Muscle layer of duodenum (tissue), 2 donors: ENCODE results near the gene ARSA.
A peak's percentile ranks its signal among the peaks of the same experiment; 100 is the strongest.

ENCODE experiments used
- H3K27ac ChIP-seq: one replicate; pipeline ENCODE4 v1.7.0; 2013; ENCODE audit warnings: mild to moderate bottlenecking, low read length
- H3K27me3 ChIP-seq: one replicate; pipeline ENCODE4 v1.7.0; 2013; ENCODE audit warnings: low read depth, mild to moderate bottlenecking, control low read depth, low read length
- H3K36me3 ChIP-seq, 2 donors: one replicate each; pipeline ENCODE4 v1.7.0; 2013; ENCODE audit warnings: low read length in 2 of 2, control low read depth in 1 of 2, mild to moderate bottlenecking in 1 of 2; ENCODE audit not compliant: insufficient read depth in 2 of 2, control insufficient read depth in 1 of 2
- H3K4me1 ChIP-seq, 2 donors: one replicate each; pipeline ENCODE4 v1.7.0; 2013; ENCODE audit warnings: low read length in 2 of 2, mild to moderate bottlenecking in 2 of 2, control low read depth in 1 of 2, moderate library complexity in 1 of 2; ENCODE audit not compliant: insufficient read depth in 2 of 2, control insufficient read depth in 1 of 2
- H3K4me3 ChIP-seq, 2 donors: one replicate each; pipeline ENCODE4 v1.7.0; 2013; ENCODE audit warnings: low read length in 2 of 2, low read depth in 1 of 2, mild to moderate bottlenecking in 1 of 2
- H3K9me3 ChIP-seq, 2 donors: one replicate each; pipeline ENCODE4 v1.7.0; 2013; ENCODE audit warnings: low read length in 2 of 2, control low read depth in 1 of 2, mild to moderate bottlenecking in 1 of 2; ENCODE audit not compliant: control insufficient read depth in 1 of 2
- donor health status: healthy.

Gene ARSA

DNA sequence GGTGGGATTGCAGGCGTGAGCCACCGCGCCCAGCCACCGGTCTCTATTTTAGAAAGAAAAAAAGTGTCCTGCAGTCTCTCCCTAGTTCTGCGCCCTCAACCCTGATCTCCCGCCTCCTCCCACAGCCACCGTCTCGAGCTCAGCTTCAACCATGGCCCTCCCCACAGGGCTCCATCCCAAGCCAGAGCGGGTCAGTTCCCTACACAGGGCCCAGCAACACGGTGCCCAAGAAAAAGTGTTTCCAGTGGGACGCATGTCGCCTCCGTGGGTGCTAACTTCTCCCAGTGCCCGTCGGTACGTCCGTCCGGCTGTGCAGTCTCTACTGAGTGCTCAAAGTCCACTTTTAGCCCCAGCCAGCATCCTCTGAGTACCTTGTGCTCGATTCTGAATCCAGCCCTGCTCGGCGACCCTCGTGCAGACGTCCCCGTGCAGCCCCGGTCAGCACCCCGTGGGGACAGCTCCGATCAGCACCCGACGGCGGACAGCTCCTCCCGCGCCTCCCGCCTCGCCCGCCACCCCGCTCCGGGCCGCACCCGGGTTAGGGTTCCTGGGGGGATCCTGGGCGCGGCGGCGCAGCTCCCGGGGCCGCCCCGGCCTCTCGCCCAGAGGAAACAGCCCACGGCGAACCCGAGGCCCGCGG is 28.0 kb downstream of the ARSA start:
- H3K27me3 ChIP-seq: peaks cover 28% of the 10 kb centered on the region
- H3K27ac ChIP-seq: no peak overlapping the region
- peaks cover 0 to 4% of the 10 kb centered on the region in 2 donors for H3K4me1 ChIP-seq
- H3K36me3 ChIP-seq: peaks cover 0 to 7% of the 10 kb centered on the region in 2 donors
- H3K4me3 ChIP-seq: peak overlapping the region in 1 of 2 donors; percentile 32
- no peaks in the 10 kb centered on the region for H3K9me3 ChIP-seq

DNA sequence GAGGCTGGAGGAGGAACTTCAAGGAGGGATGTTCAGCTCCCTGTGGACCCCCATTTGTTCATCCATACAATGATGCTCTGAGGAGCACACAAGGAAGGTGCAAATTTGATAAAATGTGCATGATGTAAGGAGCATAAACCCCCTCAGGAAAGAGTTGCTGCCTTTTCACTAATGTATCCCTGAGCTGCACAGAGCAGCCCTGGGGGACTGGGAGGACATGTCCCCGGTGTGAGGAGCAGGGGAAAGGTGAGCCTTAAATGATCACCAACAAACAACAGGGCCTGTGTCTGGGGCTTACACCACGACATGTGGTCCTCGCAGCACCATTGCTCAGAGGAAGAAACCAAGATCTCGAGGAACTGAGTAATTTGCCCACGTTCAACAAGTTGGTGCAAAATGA is 30.9 kb downstream of the ARSA start:
- Histone ChIP-seq H3K36me3 (peaks cover 0 to 7% of the 10 kb centered on the region in 2 donors), H3K4me3 (no peak overlapping the region), H3K9me3 (no peaks in the 10 kb centered on the region), H3K27me3 (peaks cover 13% of the 10 kb centered on the region), H3K27ac (no peak overlapping the region), H3K4me1 (peaks cover 0 to 4% of the 10 kb centered on the region in 2 donors)

DNA sequence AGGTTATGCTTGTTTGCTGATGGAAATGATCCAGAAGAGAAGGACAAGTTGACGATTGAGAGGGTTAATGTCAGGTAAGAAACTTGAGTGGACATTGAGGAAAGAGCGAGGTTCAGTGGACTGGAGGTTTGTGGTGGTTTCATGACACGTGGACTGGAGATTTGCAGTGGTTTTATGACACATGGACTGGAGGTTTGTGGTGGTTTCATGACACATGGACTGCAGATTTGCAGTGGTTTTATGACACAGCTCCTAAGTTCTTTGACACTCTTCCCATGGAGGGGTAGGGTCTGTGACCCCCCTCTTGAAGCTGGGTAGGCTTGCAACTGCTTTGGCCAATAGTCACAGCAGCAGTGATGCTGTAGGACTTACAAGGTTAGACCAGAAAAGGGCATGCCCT is 32.8 kb downstream of the ARSA start:
- peaks cover 11% of the 10 kb centered on the region for H3K27me3 ChIP-seq
- H3K4me3 ChIP-seq: no peak overlapping the region
- no peaks in the 10 kb centered on the region for H3K4me1 ChIP-seq
- H3K36me3 ChIP-seq: peaks cover 0 to 7% of the 10 kb centered on the region in 2 donors
- H3K27ac ChIP-seq: no peak overlapping the region
- H3K9me3 ChIP-seq: no peaks in the 10 kb centered on the region

DNA sequence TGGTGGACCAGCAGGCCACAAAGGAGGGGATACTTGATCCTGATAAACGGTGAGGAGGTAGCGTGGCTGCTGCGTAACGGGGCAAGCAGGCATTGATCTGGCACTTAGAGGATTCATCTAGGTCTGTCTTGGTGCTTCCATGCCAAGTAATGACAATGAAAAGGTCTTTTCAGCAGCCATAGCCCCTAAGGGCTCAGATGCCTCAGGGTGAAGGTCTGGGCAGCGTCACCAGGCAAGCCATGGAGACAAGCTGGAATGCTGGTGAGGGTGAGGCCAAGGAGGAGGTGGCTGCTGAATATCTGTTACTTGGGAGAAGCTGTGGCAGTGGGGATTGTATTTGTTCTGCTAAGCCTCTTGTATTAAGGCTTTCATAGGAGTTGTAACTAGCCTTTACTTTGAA is 40.5 kb downstream of the ARSA start:
- H3K36me3 ChIP-seq: peaks cover 0 to 2% of the 10 kb centered on the region in 2 donors
- H3K27me3 ChIP-seq: no peaks in the 10 kb centered on the region
- peaks cover 0 to 6% of the 10 kb centered on the region in 2 donors for H3K4me1 ChIP-seq
- no peaks in the 10 kb centered on the region for H3K9me3 ChIP-seq
- H3K4me3 ChIP-seq: no peak overlapping the region
- H3K27ac ChIP-seq: no peak overlapping the region

DNA sequence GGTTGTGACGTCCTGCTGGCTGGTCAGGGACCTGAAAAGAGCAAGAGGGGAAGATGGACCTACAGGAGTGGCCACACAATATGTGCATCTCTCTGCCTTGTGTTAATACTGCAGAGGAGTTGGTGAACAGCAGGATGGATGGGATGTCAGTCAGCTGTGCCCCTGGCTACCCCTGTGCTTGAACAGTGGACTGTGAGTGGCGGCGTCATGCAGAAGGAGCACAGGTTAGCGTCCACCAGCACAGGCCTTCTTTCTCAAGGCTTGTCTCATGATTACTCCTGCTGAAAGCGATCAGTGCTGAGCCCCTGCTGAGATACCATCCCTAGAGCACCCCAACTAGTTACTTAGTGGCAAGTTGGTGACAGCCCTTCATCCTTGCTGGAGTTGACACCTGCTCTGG is 41.5 kb downstream of the ARSA start:
- Histone ChIP-seq H3K4me3 (no peak overlapping the region), H3K36me3 (peaks cover 0 to 3% of the 10 kb centered on the region in 2 donors), H3K27me3 (no peaks in the 10 kb centered on the region), H3K9me3 (no peaks in the 10 kb centered on the region), H3K27ac (no peak overlapping the region), H3K4me1 (peaks cover 6 to 10% of the 10 kb centered on the region in 2 donors)

DNA sequence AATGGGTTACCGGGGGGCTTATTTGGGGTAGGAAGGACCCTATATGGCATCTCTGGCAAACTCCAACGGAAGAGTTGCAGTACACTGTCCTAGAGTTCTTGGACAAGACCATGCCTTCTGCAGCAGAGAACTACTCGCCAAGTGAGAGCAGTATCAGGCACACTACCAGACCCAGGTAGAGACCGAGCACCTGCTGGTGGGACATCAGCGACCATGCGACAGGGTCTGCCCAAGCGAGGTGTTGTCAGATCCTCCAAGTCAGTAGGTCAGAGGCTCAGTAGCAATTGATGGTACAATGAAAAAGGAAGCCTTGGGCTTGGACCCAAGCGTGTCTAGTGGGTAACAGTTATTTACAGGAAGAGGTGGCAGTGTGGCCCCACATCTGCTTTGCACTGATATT is 42.2 kb downstream of the ARSA start:
- Histone ChIP-seq H3K27ac (no peak overlapping the region), H3K9me3 (no peaks in the 10 kb centered on the region), H3K36me3 (peaks cover 0 to 3% of the 10 kb centered on the region in 2 donors), H3K4me3 (no peak overlapping the region), H3K27me3 (no peaks in the 10 kb centered on the region), H3K4me1 (peaks cover 10 to 11% of the 10 kb centered on the region in 2 donors)

DNA sequence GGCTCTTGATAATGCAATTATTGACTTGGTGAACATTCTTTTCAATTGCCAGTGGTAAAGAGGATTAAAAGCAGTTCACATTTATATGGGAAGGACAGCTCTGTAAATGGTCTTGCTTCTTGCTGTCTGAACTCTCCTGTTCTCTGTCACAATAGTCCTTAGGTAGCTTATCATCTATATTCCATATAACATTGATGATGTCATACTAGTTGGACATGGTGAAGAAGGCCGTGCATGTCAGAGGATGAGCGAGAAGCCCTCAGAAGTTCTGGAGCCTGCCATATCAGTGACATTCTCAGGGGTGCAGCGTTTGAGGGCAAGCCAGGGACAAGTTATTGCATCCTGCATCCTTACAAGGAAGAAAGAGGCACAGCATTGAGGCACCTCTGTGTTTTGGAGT is 42.7 kb downstream of the ARSA start:
- no peak overlapping the region for H3K4me3 ChIP-seq
- no peaks in the 10 kb centered on the region for H3K9me3 ChIP-seq
- H3K36me3 ChIP-seq: peaks cover under 1 to 3% of the 10 kb centered on the region in 2 donors
- H3K27me3 ChIP-seq: no peaks in the 10 kb centered on the region
- H3K27ac ChIP-seq: no peak overlapping the region
- peaks cover 10 to 11% of the 10 kb centered on the region in 2 donors for H3K4me1 ChIP-seq

DNA sequence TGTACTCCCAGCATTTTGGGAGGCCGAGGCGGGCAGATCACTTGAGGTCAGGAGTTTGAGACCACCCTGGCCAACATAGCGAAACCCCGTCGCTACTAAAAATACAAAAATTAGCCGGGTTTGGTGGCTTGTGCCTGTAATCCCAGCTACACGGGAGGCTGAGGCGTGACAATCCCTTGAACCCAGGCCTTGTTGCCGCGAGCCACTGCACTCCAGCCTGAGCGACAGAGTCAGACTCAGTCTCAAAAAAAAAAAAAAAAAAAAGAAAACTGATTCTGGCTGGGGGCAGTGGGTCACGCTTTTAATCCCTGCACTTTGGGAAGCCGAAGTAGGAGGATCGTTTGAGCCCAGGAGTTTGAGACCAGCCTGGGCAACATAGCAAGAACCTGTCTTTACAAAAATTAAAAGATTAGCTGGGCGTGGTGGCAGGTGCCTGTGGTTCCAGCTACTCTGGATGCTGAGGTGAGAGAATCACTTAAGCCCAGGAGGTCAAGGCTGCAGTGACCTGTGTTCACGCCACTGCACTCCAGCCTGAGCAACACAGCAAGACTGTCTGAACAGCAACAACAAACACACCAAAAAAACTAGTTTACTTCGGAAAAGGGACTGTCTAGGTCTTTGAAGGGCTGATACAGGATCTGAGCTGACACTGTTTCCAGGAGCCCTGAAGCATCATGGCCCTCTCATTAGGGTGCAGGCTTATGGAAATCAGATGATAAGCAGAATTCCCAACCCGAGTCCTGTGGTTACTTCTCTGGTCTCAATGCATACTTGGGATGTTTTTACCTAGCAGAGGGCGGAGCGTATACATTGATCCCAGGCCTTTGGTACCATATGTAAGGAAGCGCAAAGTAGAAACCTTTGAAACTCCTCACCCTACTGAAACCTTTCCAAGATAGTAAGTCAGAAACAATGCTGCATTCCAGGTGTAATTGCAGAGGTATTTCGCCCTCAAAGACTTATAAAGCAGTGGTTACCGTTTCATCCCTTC is 43.6 kb downstream of the ARSA start:
- Histone ChIP-seq H3K4me1 (peaks cover 10 to 11% of the 10 kb centered on the region in 2 donors), H3K27me3 (no peaks in the 10 kb centered on the region), H3K36me3 (peaks cover 3 to 5% of the 10 kb centered on the region in 2 donors), H3K9me3 (no peaks in the 10 kb centered on the region), H3K4me3 (peak overlapping the region in 1 of 2 donors; percentile 83), H3K27ac (no peak overlapping the region)

DNA sequence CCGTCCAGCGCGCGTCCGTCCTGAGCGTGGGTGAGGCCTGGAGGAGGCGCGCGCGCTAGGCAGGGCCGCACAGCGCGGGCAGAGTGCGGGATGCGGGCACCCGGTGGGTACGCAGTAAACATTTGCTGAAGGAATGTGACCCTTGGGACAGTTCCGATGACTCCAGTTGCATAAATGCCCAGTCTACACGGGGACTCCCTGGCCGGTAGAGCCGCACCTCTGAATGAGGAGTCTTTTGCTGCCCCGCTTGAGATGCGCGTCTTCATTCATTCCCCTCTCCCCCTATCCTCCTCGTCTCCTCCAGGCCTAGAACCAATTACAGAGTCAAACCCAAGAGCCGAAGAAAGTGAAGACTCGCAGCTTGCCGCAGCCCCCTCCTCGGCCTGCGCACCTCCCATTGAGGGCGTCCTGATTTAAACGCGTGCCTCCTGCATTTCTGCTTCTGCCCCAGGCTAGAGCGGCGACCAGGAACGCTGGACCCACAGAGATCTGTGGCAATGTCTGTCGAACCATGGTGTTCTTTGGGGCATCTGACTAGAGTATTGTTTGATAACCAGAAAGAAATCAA is 44.6 kb downstream of the ARSA start:
- no peak overlapping the region for H3K27ac ChIP-seq
- no peaks in the 10 kb centered on the region for H3K27me3 ChIP-seq

DNA sequence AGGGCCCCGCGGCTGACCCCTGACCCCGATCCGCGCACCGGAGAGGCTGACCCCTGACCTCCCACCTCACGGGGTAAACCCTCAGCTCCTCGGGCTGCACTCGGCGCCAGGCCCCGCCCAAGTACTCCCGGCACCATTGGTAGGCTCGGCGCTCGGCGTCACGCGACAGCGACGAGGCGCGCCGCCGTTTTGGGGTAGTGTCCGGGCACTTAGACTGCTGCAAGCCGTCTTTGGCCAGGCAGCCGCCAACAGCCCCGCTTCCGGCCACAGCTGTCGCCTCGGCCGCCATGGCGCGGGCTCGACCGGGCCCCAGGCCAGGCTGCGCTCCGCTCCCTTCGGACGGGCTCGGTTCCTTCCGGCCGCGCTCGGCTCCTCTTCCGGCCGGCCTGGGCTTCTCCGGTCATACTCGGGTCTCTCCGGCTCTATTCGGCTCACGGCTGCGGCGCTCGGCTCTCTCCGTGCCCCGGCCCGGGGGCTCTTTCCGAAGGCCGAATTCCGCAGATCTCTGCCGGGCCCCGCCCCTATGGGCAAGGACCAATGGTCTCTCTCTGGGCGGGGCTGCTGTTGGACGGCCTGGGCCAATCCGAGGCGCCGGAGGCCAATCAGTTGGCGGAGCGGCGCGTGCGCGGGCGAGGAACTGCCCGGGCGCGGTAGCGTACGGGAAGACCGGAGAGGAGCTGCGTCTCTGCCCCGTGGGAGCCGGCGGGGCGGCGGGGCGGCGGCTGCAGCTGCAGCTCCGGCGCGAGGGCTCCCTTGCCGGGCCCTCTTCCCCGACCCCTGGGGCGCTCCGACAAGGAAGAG is 45.3 kb downstream of the ARSA start, which contains the start of gene CHKB:
TSS of gene CHKB (minus strand) at position 357 of the 801 bp plus-strand sequence. CDS start at position 289, 68 bp downstream.
- Histone ChIP-seq H3K27ac (peak within 1 kb of the TSS; percentile 84), H3K9me3 (no peaks in the 10 kb centered on the region), H3K36me3 (peaks cover 3 to 5% of the 10 kb centered on the region in 2 donors), H3K4me1 (peaks cover 10 to 23% of the 10 kb centered on the region in 2 donors), H3K4me3 (peak within 1 kb of the TSS; percentile 74 to 83), H3K27me3 (no peaks in the 10 kb centered on the region)

More for the DNA sequence above, 44.6 kb downstream of the ARSA start:
- Histone ChIP-seq H3K9me3 (no peaks in the 10 kb centered on the region), H3K4me3 (peak overlapping the region; percentile 74 to 83), H3K36me3 (peaks cover 3 to 5% of the 10 kb centered on the region in 2 donors), H3K4me1 (peaks cover 10 to 20% of the 10 kb centered on the region in 2 donors)
